Stimulated activated naive CD4-positive, alpha-beta T cell treated with Interleukin-2 at 50 U/mL for 16 hours (primary cell): ENCODE data around the gene LRRC75A.
A peak's percentile ranks its signal among the peaks of the same experiment; 100 is the strongest.

ENCODE experiments used
- DNase-seq: peaks from one replicate; lab custom pipeline; 2025; lab: John Stamatoyannopoulos, UW

LRRC75A gene

GRCh38 chr17:16493531-16494046, 1.6 kb upstream of the LRRC75A start:
- DNase-seq: no peak

- DNase-seq: no peak
Observed at GRCh38 chr17:16492613-16493530, 879 bp upstream of the LRRC75A start.

GRCh38 chr17:16491131-16491702, 776 bp downstream of the LRRC75A start:
- DNase-seq: peak; percentile 11

- DNase-seq: no peak
Observed at GRCh38 chr17:16489431-16489830, 2.6 kb downstream of the LRRC75A start.

GRCh38 chr17:16488968-16489337, 3.0 kb downstream of the LRRC75A start:
- no peak for DNase-seq

GRCh38 chr17:16488186-16488967, 3.6 kb downstream of the LRRC75A start:
- DNase-seq: no peak

- no peak for DNase-seq
Observed at GRCh38 chr17:16486373-16487250, 5.4 kb downstream of the LRRC75A start.

GRCh38 chr17:16484445-16485175, 7.4 kb downstream of the LRRC75A start:
- no peak for DNase-seq

GRCh38 chr17:16483021-16483645, 8.9 kb downstream of the LRRC75A start:
- DNase-seq: no peak

- DNase-seq: no peak
Observed at GRCh38 chr17:16482253-16482652, 9.7 kb downstream of the LRRC75A start.

GRCh38 chr17:16480995-16481394, 11.0 kb downstream of the LRRC75A start:
- DNase-seq: no peak

- no peak for DNase-seq
Observed at GRCh38 chr17:16479264-16479663, 12.7 kb downstream of the LRRC75A start.

GRCh38 chr17:16478649-16479048, 13.3 kb downstream of the LRRC75A start:
- no peak for DNase-seq

- DNase-seq: no peak
Observed at GRCh38 chr17:16477666-16478065, 14.3 kb downstream of the LRRC75A start.

GRCh38 chr17:16477255-16477654, 14.7 kb downstream of the LRRC75A start:
- DNase-seq: no peak

GRCh38 chr17:16475179-16475704, 16.8 kb downstream of the LRRC75A start:
- DNase-seq: no peak

GRCh38 chr17:16474012-16474725, 17.8 kb downstream of the LRRC75A start:
- DNase-seq: no peak

GRCh38 chr17:16473044-16474011, 18.7 kb downstream of the LRRC75A start:
- DNase-seq: no peak
